AG10803 (cell line): ENCODE data around the gene SPAG8.

ENCODE experiments used
- DNase-seq: peaks from one replicate; pipeline ENCODE4 v3.0.0; 2010; ENCODE audit warnings: low read depth
- H3K4me3 ChIP-seq: 2 replicates; pipeline ENCODE4 v1.5.1; 2011; ENCODE audit warnings: mild to moderate bottlenecking, low read length, control low read depth
- TF ChIP-seq, protein P1 (sequence below): conservative IDR thresholded peaks from 2 replicates; pipeline ENCODE4 v1.5.1; 2011; ENCODE audit warnings: mild to moderate bottlenecking, low read length, control low read depth, inconsistent platforms

SPAG8 gene

DNA sequence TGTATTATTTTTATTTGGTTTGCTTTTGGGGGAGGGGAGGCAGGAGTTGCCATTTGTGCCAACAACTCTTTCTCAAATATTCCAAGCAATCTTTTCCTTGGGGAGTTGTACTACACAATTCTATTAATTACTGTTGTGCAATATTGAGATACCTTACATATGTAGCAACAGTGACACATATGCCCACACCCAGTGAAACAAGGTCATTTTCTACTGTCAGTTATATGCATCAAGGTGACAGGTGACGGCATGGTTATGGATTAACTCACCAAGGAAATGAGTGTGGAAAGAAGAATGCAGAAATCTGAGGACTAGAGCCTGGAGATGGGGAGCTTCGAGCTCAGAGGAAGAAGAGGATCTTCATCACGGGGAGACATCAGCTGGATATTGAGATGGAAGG is 40.1 kb downstream of the SPAG8 start:
- no peak for DNase-seq
- H3K4me3 ChIP-seq, result no peak overlapping the region
- TF ChIP-seq, protein P1, sequence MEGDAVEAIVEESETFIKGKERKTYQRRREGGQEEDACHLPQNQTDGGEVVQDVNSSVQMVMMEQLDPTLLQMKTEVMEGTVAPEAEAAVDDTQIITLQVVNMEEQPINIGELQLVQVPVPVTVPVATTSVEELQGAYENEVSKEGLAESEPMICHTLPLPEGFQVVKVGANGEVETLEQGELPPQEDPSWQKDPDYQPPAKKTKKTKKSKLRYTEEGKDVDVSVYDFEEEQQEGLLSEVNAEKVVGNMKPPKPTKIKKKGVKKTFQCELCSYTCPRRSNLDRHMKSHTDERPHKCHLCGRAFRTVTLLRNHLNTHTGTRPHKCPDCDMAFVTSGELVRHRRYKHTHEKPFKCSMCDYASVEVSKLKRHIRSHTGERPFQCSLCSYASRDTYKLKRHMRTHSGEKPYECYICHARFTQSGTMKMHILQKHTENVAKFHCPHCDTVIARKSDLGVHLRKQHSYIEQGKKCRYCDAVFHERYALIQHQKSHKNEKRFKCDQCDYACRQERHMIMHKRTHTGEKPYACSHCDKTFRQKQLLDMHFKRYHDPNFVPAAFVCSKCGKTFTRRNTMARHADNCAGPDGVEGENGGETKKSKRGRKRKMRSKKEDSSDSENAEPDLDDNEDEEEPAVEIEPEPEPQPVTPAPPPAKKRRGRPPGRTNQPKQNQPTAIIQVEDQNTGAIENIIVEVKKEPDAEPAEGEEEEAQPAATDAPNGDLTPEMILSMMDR, result no peak

DNA sequence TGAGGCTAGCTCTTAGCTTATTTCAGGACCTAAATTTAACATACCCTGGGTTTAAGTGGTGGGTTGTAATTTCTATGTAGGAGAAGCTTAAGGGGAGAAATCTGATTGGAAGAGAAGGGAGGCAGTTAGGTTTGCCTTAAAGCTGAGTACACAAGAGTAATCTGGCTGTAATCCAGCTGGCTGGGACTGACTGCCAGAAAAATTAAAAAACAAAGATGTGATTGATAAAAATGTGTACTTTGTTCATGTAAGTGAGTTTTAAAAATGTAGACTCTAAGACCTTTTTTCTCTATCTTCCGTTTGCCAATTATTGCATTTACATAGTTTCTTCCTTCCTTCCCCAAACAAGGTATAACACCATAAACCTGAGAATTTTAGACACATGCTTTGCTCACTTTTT is 40.5 kb downstream of the SPAG8 start:
- H3K4me3 ChIP-seq, result no peak overlapping the region
- TF ChIP-seq, protein P1, result no peak
- no peak for DNase-seq

DNA sequence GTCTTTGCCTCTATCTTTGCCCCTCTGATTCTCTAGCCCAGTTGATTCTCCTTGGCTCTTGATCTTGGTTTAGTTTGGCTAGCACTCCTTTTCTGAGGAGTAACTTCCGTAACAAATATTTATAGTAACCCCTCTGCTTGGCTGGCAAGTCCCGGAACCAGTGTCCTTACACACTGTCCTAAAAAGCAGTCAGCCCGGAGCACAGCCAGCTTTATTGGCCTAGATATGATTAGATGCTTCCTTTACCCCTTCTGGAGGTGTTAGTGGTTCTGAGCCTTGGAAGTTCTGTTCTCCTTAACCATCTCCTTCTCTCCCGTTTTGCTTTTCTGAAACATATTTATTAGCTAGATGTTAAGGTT is 41.0 kb downstream of the SPAG8 start:
- no peak for DNase-seq
- TF ChIP-seq, protein P1, result no peak
- H3K4me3 ChIP-seq, result no peak overlapping the region

DNA sequence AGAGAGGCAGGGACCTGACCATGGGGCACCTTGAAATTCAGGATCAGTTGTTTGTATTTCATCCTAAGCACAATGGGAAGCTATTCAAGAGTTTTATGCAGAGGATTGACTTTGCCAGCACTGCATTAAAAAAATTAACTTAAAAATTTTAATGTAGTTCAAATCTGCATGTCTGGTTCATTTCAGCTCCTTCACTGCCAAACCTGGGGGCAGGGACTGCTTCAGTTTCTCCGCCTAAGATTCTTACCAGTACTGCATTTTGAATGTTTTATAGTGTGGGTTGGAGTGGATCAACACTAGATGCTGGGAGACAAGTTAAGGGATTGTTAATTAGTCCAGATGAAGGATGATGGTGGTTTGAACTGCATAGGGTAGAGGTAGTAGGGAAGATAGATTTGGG is 42.3 kb downstream of the SPAG8 start:
- no peak for DNase-seq
- TF ChIP-seq, protein P1, result no peak
- no peak overlapping the region for H3K4me3 ChIP-seq

DNA sequence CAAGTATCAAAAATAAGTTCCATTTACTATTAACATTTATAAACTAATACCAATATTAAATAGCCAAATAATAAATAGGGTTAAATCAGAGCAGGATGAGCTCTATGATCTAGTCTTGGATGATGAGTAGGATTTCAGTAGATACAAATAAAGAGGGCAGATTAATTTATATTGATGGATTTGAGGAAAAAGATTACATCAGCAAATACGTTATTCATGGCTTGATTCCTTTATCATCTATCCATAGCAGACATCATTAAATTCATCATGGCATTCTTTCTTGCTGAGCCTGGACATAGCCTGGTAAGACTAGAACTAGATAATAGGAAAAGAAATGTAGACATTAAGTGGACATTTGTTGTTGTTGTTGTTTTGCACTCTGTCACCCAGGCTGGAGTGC is 44.6 kb downstream of the SPAG8 start:
- DNase-seq, result no peak
- no peak overlapping the region for H3K4me3 ChIP-seq
- TF ChIP-seq, protein P1, result no peak

DNA sequence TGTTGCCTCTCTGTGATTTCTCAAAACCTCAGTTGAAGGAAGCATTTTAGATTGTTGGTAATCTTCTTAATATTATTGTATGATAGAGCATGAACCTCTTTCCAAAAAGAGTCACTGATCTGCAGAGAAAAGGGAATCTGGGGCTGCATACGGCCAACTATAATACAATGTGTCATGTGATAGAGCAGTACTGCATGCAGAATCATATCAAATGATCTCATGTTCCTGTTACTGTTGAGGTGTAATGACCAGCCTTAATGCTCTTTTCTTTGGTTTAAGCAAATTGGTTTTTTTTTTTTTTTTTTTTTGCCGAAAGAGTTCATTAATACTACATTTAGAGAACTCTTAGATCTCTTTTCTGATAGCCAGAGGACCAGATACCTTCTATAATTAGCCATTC is 45.1 kb downstream of the SPAG8 start:
- no peak for DNase-seq
- TF ChIP-seq, protein P1, result no peak
- H3K4me3 ChIP-seq, result no peak overlapping the region

DNA sequence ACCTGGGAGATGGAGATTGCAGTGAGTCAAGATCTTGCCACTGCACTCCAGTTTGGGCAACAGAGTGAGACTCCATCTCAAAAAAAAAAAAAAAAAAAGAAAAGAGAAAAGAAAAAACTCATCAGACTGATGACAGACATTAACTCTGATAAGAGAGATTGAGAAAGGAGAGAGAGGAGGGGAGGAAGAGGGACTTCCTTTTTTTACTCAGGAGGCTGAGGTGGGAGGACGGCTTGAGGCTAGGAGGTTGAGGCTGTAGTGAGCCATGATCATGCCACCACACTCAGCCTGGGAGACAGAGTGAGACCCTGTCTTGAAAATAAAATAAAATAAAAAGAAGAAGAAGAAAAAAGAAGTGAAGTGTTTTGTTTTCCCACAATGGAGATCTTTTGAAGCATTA is 48.3 kb downstream of the SPAG8 start:
- DNase-seq, result no peak
- H3K4me3 ChIP-seq, result no peak overlapping the region
- TF ChIP-seq, protein P1, result no peak
